ENCODE data around the gene IPO7.

Gene IPO7

GRCh38 chr11:9379041-9379440, 5.4 kb upstream of the IPO7 start:
- no peaks in the 10 kb centered on the region for H3K27me3 ChIP-seq
- no peaks in the 10 kb centered on the region for H3K36me3 ChIP-seq
- no peak overlapping the region for H3K4me3 ChIP-seq (ENCODE audit: low read depth, low read length)
- DNase-seq = no peak
- no peak for TF ChIP-seq CTCF (IDR thresholded peaks at IDR 0.05; ENCODE audit: low read depth, low read length)
- H3K9me3 ChIP-seq = no peaks in the 10 kb centered on the region
- H3K4me1 ChIP-seq = no peaks in the 10 kb centered on the region

- Histone ChIP-seq H3K4me3 (ENCODE audit: low read depth, low read length) (no peak overlapping the region), H3K27me3 (no peaks in the 10 kb centered on the region), H3K36me3 (no peaks in the 10 kb centered on the region), H3K9me3 (no peaks in the 10 kb centered on the region), H3K4me1 (no peaks in the 10 kb centered on the region)
- no peak for TF ChIP-seq CTCF (IDR thresholded peaks at IDR 0.05; ENCODE audit: low read depth, low read length)
- no peak for DNase-seq
Measured at GRCh38 chr11:9380773-9381172, 3.7 kb upstream of the IPO7 start.

- no peak for TF ChIP-seq CTCF (IDR thresholded peaks at IDR 0.05; ENCODE audit: low read depth, low read length)
- no peak for DNase-seq
- Histone ChIP-seq H3K27me3 (no peaks in the 10 kb centered on the region), H3K36me3 (peaks cover 16% of the 10 kb centered on the region), H3K4me3 (ENCODE audit: low read depth, low read length) (peak overlapping the region; percentile 87), H3K4me1 (no peaks in the 10 kb centered on the region), H3K9me3 (no peaks in the 10 kb centered on the region)
Measured at GRCh38 chr11:9385327-9385899, 961 bp downstream of the IPO7 start.

- Histone ChIP-seq H3K27me3 (no peaks in the 10 kb centered on the region), H3K4me3 (ENCODE audit: low read depth, low read length) (peak overlapping the region; percentile 87), H3K36me3 (peaks cover 16% of the 10 kb centered on the region), H3K4me1 (no peaks in the 10 kb centered on the region), H3K9me3 (no peaks in the 10 kb centered on the region)
- no peak for TF ChIP-seq CTCF (IDR thresholded peaks at IDR 0.05; ENCODE audit: low read depth, low read length)
- DNase-seq = no peak
Measured at GRCh38 chr11:9386086-9386485, 1.6 kb downstream of the IPO7 start.

- Histone ChIP-seq H3K9me3 (no peaks in the 10 kb centered on the region), H3K4me3 (ENCODE audit: low read depth, low read length) (no peak overlapping the region), H3K4me1 (no peaks in the 10 kb centered on the region), H3K27me3 (no peaks in the 10 kb centered on the region), H3K36me3 (peaks cover 16% of the 10 kb centered on the region)
- no peak for TF ChIP-seq CTCF (IDR thresholded peaks at IDR 0.05; ENCODE audit: low read depth, low read length)
- DNase-seq = no peak
Measured at GRCh38 chr11:9386901-9387300, 2.4 kb downstream of the IPO7 start.

- no peaks in the 10 kb centered on the region for H3K36me3 ChIP-seq
- H3K4me3 ChIP-seq (ENCODE audit: low read depth, low read length) = no peak overlapping the region
- no peak for TF ChIP-seq CTCF (IDR thresholded peaks at IDR 0.05; ENCODE audit: low read depth, low read length)
Measured at GRCh38 chr11:9396310-9396709, 11.9 kb downstream of the IPO7 start.

More at GRCh38 chr11:9396310-9396709, 11.9 kb downstream of the IPO7 start:
- H3K4me1 ChIP-seq = no peaks in the 10 kb centered on the region
- no peaks in the 10 kb centered on the region for H3K9me3 ChIP-seq
- H3K27me3 ChIP-seq = no peaks in the 10 kb centered on the region
- DNase-seq = no peak
